GM18907 (cell line): ENCODE data around the gene CHMP1A.
"Not testable (repeated sequence)": the region's sequence is repeated elsewhere in the genome, so short reads cannot be mapped to it uniquely, and the experiment has no call there.

Experiments used
- ATAC-seq: cut with Tn5 transposase; IDR thresholded peaks from one replicate; pipeline ENCODE4 v1.9.1; 2021; ENCODE audit warnings: mild to moderate bottlenecking, moderate library complexity; ENCODE audit not compliant: unreplicated experiment

Gene CHMP1A

DNA sequence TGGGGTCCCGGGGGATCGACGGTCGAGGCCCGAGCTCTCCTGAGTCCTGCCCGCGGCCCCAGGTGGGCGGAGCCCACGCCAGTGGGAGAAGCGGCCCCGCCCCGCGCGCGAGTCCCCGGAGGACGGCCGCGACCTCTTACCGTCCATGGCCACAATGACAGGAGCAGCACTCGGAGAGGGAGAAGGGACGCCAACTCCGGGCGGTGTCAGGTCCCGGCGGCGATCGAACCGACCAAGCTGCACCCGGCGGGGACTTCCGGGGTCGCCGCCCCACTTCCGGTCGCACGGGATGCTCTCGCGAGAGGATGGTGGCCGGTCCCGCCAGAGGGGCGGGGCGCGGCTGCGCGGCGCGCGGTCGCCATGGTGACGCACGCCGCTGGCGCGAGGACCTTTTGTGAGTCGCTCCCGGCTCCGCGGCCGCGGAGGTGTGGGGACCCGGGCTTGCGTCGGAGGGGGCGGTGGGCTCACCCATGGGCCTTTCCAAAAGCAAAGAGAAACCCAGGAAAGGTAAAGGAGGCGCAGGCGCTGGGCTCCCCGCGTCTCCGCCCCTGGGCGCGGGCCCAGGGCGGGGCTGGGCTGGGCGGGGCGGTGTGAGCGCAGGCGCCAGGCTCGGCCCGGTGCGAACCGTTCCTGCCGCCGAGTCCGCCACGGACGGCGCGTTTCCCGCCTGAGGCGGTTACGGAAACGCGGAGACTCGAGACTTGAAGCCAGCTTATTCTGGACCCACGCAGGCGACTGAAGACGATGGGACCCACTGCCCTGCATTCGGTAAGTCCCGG is at the start of gene CHMP1A, which contains the start of gene SPATA33:
CHMP1A (minus strand) TSS at position 267 of the 779 bp plus-strand sequence; CDS start at position 147, 120 bp downstream.
SPATA33 (plus strand) TSS at position 395 of the 779 bp plus-strand sequence; CDS start at position 471, 76 bp downstream.
- peak; percentile 87 for ATAC-seq

DNA sequence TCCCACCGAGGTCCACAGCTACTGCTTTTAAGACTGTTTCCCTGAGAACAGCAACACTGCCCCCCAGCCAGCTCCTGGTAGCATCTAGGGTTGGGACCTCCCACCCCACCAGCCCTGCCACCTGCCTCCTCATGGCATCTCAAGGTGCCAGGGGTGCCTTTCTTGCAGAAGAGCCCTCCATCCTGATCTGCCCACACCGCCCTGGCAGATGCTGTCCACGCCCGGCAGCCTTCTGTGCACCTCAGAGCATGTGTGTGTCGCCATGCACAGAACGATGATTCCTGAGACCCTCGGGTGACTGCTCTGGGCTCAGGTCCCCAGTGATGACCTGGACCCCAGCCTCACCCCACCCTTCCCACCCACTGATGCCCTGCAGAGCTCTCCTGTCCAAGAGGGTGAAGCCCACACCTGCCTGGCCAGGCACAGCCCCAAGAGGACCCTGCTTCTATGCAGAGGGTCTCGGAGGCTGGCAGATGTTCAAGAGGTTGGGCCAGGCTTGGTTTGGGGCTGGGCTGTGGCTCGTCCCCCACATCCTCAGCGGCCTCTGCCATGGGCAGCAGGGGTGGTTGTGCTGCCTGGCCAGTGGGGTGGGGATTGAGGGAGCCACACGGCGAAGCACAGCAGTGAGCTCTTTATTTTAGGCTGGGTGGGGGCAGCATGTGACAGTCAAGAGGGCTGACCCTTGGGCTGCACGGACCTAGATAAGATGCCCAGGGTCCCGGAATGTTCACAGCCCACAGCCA is 49.2 kb upstream of the CHMP1A start:
- ATAC-seq: no peak

DNA sequence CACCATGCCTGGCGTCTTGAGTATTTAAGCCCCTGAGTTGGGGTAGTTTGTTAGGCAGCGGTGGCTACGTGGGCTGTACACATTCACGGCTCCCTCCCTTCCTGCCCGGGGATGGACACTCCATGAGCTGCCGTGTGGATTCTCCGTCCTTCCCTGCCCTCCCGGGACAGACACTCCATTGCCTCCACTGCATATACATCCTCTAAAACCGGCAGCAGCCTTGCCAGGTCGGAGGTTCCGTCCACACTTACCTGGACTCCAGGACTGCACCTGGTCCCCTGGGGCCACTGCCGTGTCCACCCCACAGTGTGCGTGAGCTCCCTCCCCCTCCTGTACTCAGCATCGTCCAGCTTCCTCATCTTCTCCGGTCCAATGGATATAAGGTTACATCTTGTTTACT is 47.5 kb upstream of the CHMP1A start:
- ATAC-seq: no peak

DNA sequence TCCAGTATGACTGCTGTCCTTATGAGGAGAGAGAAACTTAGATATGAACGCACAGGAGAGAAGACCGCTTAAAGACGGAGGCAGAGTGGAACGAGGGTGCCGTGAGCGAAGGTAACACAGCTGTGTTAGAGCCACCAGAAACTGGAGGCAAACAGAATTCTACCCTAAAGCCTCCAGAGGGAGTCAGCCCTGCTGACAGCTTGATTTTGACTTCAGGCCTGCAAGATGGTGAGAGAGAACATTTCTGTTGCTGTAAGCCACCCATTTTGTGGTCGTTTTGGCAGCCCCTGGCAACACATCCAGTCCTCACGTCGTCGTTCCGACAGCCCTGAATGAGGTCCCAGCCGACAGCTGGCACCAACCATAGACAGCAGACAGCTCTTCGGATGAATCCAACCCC is 46.8 kb upstream of the CHMP1A start:
- ATAC-seq: no peak

DNA sequence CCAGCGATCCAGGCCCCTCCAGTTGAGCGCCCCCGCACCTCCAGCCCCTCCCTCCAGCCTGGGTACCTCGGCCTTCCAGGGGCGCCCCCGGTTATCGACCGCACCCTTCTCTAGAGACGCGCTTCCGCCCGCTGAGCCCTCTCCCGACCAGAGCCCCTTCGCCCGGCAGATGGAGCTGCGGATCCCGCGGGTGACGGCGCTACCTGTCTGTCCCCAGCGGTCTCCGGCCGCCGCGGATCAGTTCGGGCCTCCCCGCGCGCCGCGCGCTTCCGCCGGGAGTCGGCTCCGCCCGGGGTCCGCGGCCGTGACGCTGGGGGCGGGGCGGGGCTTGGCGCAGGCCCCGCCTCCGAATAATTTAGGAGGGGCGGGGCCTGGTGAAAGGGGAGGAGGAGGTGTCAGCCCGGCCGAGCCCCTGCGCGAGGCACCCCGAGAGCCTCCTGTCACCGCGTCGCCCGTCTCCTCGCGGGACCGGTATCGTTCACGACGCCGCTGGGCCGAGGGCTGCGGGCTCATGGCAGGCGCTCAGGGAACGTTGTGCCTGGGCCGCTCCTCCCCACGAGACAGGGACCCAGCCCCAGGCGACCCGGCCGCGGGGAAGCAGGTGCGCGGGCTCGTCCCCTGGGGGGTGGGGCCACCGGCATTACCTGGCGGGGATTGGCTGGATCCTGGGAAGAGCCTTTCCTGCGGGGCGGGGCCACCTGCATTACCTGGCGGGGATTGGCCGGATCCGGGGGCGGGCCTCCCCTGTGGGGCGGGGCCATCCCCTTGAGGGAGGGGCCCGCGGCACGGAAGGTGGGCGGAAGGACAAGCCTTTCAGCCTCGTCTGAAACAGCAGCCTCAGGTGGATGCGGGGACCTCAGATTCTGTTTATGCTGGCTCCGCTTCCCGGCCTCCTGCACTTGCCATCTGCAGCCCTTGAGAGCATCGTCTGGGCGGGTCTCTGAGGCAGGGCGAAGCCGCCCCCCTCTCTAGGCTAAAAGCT is 44.2 kb upstream of the CHMP1A start, which contains the start of gene SPATA2L:
SPATA2L (minus strand) TSS at position 281 of the 982 bp plus-strand sequence. CDS start 473 bp downstream, outside the sequence.
- peak; percentile 61 for ATAC-seq

DNA sequence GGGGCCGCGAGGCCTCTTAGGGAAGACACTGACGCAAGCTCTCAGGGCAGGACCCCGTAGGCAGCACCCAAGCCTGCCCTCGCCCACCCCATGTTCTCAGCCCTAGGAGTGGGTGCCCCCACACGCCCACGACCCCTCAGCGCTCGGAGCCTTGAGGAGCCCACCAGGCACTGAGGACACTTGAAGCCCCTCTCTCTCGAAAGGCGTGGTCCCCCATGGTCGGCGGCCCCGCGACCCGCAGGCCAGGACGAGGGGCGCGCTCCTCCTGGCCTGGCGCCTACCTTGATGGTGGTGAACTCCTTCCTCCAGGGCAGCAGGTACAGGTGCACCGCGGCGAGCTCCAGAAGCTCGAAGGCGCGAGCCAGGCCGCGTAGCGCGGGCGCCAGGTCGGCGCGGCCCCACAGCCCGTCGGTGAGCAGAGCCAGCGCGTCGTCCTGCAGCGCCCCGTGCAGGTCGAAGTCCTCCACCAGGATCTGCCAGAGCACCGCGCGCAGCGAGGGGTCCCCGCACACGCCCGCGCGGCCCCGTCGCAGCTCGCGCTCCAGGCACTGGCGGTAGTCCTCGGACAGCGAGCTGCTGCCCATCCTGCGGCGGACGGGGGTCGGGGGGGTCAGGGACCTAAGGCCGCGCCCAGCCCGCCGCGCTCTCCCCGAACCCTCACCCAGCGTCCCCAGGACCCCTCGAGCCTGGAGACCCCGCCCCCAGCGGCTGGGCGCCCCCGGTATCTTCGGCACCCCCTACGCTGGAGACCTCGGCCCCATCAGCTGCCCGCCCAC is 43.3 kb upstream of the CHMP1A start:
- peak; percentile 4 for ATAC-seq

DNA sequence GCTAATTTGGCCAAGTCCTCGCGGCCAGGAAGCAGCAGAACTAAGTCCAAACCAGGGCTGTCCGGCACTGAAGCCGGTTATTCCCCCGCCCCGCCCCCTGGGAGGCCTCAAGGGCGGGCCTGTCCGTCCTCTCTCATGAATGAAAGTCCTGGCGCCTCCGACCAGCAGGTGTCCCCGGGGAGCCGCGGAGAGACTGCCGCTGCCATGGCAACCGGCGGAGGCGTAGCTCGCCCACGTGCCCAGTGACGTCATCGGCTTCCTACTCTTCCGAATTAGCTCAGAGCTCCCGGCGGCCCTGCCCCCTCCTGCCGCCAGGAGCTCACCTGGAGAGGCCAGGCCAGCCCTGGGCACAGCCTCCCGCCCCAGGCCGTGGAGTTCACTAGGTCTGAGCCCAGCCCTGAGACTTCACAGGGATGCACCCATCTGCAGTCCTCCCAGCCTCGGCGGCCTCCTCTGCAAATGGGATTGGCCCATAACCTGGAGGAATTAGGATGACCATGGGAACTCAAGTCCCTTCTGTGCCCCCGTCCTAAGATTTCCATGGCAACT is 42.7 kb upstream of the CHMP1A start:
- ATAC-seq: peak; percentile 51

DNA sequence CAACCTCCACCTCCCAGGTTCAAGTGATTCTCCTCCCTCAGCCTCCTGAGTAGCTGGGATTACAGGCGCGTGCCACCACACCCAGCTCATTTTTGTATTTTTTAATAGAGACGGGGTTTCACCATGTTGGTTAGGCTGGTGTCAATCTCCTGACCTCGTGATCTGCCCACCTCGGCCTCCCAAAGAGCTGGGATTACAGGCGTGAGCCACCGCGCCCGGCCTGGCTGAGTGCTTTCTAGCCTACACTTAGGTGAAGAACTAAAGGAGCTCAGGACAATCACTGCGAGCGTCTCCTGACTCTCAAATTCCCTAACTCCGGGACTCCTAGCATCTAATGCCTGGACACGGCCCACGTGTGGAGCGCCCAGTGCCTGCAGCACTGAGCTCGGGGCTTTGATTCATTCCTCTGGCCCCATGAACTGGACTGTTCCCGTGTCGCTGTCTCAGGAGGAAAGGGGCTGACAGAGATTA is 42.2 kb upstream of the CHMP1A start:
- not testable (repeated sequence) for ATAC-seq

DNA sequence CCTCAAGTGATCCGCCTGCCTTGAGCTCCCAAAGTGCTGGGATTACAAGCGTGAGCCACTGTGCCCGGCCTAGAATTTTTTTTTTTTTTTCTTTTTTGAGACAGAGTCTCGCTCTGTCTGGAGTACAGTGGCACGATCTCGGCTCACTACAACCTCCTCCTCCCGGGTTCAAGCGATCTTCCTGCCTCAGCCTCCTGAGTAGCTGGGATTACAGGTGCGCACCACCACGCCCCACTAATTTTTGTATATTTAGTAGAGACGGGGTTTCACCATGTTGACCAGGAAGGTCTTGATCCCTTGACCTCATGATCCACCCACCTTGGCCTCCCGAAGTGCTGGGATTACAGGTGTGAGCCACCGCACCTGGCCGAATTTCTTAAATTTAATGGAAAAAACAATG is 41.2 kb upstream of the CHMP1A start:
- ATAC-seq: not testable (repeated sequence)

DNA sequence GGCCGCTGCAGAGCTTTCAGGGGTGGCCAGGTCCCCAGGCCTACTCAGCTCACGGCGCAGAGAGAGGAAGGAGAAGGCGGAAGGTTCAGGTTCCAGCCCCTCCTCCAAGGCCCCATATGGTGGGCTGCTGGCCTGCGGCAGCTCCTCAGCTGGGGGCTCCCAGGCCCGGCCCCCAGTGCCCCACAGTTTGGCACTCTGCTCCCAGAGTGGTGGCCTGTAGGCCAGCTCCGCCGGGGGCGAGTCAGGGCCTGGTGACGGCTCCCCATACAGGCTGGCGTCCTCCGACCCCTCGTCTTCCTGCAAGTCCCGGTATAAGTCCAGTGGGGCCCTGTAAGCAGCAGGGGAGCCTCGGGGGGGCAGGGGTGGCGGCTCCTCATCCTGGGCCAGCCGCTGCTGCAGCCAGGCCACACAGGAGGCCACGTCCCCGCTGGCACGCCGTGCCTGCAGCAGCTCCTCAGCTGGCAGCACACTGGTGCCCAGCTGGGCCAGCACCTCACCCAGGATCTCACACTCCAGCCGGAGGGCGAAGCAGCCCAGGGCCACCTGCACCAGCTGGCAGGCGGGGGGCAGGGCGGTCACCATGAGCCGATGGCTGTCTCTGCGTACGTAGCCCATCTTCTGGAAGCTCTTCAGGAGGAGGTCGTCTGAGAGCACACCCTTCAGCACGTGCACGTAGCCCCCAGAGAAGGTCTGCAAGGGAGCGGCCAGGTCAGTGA is 40.3 kb upstream of the CHMP1A start:
- no peak for ATAC-seq

DNA sequence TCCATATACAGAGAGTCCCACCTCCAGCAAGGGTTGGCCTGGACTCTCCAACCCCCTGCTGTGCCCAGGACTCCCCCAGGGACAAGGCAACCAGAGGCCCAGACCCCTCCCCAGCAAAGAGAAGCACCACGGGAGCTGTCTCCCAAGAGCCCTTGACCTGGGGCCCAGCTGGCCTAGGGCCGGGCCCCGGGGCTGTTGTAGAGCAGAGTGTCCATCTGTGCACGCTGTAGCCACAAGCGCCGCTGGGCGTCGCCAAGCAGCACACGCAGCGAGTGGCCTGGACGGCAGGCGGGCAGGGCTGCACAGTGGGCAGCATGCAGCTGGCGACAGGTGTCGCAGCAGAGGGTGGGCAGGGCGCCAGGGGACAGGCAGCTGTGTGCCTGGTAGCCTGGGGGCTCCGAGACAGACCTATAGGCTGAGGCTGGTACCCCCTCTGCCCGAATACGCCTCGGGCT is 39.7 kb upstream of the CHMP1A start:
- ATAC-seq: no peak

DNA sequence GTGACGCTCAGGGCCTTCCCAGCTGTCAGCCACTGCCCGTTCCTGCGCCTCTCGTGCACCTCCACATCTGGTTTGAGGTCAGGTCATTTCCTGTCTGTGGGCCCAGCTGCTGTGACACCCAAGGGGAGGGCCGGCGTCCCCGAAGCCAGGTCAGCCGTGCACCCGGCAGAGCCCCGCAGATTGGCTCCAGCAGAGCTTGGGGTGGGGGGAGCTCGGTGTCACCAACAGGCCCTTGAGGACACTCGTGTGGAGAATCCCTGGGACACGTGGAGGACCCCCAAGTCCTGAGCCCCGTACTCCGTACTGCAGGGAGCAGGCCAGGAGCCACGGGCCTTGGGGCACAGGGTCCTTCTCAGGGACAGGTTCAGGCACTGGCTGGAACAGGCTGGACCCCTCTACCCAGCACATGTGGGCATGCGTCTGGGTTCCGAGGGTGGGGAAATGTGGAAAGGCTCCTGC is 39.2 kb upstream of the CHMP1A start:
- ATAC-seq: no peak

DNA sequence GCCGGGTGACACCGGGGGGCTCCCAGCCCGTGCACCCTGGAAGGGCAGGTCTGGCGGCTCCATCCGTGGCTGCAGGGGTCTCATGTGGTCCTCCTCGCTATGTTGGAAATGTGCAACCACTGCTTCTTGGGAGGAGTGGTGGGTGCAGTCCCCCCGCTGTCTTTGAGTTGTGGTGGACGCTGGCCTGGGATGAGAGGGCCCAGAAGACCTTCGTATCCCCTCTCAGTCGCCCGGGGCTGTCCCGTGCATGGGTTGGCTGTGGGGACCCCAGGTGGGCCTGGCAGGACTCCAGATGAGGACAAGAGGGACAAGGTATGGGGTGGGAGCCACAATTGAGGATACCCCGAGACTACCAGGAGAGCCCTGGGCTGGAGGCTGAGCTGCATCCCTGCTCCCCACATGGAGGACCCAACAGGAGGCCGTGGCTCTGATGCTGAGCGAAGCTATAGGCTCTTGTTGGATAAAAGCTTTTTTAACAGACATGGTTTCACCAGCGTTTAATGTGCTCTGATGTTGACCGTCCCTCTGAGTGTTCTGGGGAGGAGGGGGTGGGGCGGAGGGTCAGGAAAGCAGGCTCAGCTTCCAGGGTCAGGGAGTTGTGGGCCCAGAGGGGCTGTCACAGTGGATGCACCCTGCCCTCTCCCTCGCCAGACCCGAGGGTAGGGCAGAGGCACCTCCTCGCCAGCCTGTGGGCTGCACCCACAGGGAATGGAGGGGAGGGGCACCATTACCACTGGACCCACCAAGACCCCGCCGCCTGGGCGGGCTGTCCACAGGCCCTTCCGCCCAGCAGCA is 38.6 kb upstream of the CHMP1A start:
- no peak for ATAC-seq

DNA sequence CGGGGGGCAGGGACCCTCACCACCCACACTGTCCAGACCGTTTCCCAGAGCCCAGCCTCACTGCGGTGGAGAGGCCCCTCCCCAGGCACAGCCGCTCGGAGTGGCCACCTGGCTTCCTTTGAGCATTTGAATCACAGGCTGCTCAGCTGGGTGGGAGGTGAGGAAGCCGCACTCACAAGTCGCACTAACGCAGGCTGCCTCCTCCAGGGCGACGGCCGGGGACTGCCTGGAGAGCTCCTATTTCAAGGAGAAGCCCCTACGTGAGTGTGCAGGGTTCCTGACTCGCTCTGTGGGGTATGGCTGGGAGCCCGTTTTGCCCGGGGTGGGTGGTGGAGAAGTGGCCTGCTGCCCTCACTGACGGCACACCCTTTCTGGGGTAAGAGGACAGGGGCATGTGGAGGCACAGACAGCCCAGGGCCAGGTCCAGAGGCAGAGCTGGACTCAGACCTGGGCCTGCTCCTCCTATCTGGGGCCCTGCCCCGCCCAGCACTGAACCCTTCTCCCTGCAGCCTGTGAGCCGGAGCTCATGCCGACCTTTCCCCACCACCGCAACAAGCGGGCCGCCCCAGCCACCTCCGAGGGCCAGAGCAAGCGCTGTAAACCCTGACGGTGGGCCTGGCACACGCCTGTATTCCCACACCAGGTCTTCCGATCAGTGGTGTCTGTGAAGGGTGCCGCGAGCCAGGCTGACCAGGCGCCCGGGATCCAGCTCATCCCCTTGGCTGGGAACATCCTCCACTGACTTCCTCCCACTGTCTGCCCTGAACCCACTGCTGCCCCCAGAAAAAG is 37.8 kb upstream of the CHMP1A start:
- no peak for ATAC-seq

DNA sequence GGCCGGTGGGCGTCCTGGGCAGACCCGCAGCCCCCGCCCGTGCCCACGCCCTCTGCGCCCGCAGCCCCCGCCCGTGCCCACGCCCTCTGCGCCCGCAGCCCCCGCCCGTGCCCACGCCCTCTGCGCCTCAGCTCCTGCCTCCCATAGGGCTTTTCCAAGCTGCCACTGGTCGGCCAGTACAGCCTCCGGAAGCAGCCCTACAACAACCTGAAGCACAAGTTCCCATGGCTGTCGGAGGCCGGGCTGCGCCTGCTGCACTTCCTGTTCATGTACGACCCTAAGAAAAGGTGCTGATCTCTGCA is 37.2 kb upstream of the CHMP1A start:
- not testable (repeated sequence) for ATAC-seq

DNA sequence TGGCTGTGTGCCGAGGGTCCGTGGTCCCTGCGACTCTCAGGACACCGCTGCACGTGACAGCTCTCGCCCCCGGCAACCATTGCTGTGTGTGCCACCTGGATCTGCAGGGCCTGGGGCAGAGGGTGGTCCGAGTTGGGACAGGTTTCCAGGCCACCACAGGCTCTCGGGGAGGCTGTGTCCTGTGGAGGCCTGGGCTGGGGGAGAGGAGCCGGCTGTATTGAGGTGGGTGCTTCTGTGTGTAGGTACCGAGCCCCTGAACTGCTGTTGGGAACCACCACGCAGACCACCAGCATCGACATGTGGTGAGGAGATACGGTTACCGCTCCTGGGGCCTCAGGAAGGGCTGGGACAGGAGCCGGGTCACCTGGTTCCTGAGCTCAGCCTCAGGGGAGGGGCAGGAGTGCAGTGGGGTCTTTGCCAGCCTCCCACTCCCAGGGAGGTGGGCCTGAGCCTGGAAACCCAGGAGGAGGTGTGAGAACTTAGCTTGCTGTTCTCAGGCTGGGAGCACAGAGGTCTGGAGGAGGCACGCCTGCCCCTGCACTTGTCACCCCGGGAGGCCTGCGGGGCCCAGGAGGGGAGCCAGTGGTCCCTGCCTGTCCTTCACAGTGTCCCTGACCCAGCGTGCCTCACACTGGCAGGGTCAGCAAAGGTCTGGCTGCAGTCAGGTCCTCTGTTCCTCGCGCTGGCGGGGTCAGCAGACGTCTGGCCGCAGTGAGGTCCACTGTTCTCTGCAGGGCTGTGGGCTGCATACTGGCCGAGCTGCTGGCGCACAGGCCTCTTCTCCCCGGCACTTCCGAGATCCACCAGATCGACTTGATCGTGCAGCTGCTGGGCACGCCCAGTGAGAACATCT is 36.6 kb upstream of the CHMP1A start:
- ATAC-seq: no peak
